GM23338 (cell line): ENCODE data around the gene ALPP. TPM values are rescaled to one million over a fixed set of nuclear protein-coding genes. Genes with fewer than 3 reads are reported as not detected.

ENCODE experiments used
- CREB1 ChIP-seq: fragments of 250-450 bp; sonication (Bioruptor Pico); IDR thresholded peaks from 2 replicates; pipeline ENCODE4 v1.5.0; 2020; ENCODE audit warnings: low read depth, mild to moderate bottlenecking, moderate library complexity
- ETS1 ChIP-seq: IDR thresholded peaks from 2 replicates; pipeline ENCODE4 v1.6.1; 2016; ENCODE audit warnings: antibody characterized with exemption
- EZH2phosphoT487 ChIP-seq: fragments of 200-600 bp; sonication (generic); IDR thresholded peaks from one replicate; pipeline ENCODE4 v1.8.1; 2018; ENCODE audit warnings: antibody characterized with exemption; ENCODE audit not compliant: unreplicated experiment
- JUNB ChIP-seq: IDR thresholded peaks from one replicate; pipeline ENCODE4 v1.6.1; 2016; ENCODE audit warnings: antibody characterized with exemption; ENCODE audit not compliant: unreplicated experiment
- NANOG ChIP-seq: IDR thresholded peaks from 2 replicates; pipeline ENCODE4 v1.6.1; 2016; ENCODE audit warnings: antibody characterized with exemption, borderline replicate concordance
- POLR2AphosphoS5 ChIP-seq: IDR thresholded peaks from 2 replicates; pipeline ENCODE4 v1.6.1; 2016; ENCODE audit warnings: antibody characterized with exemption, low read depth
- STAT1 ChIP-seq: IDR thresholded peaks from one replicate; pipeline ENCODE4 v1.6.1; 2016; ENCODE audit warnings: antibody characterized with exemption; ENCODE audit not compliant: unreplicated experiment
- ZNF462 ChIP-seq: fragments of 250-450 bp; sonication (Bioruptor Pico); IDR thresholded peaks from 2 replicates; pipeline ENCODE4 v1.5.0; 2020; ENCODE audit warnings: mild to moderate bottlenecking, moderate library complexity
- polyA plus RNA-seq: library from polyadenylated mRNA; unstranded; fragments of >200 nt; fragmentation: Nextera tagmentation; extraction: Ambion mirVana; gene quantifications from 2 replicates; pipeline ENCODE4 v1.2.1, GENCODE V29; 2016
- total RNA-seq: library from RNA; depleted of rRNA; stranded (reverse); fragments of >200 nt; shearing (Covaris generic); gene quantifications from 2 replicates; pipeline ENCODE4 v1.2.3, GENCODE V29; 2014

ALPP gene
- total and polyA plus RNA-seq, 2 experiments from 2014 or later, result 0.28 TPM; not detected in 1

GRCh38 chr2:232418466-232419244, 40.1 kb downstream of the ALPP start (continued):
- TF ChIP-seq ZNF462 (no peak), JUNB (no peak), EZH2phosphoT487 (peak; percentile 8), NANOG (no peak), POLR2AphosphoS5 (0 out of 2 replicates have a peak, but pooled peaks have one; percentile 16), ETS1 (no peak), CREB1 (CRISPR knock-in tag) (0 out of 2 replicates have a peak, but pooled peaks have one; percentile 8), STAT1 (no peak)
